ENCODE measurements around the gene MGMT. TPM values are rescaled to one million over a fixed set of nuclear protein-coding genes. Genes with fewer than 3 reads are reported as not detected.

MGMT gene
- total and polyA plus RNA-seq, 9 of the 15 experiments (the other 6 are each of a cell fraction or from before 2014, with no cell fraction given): 0.03 to 0.29 (median 0.11) TPM; not detected in 4

DNA sequence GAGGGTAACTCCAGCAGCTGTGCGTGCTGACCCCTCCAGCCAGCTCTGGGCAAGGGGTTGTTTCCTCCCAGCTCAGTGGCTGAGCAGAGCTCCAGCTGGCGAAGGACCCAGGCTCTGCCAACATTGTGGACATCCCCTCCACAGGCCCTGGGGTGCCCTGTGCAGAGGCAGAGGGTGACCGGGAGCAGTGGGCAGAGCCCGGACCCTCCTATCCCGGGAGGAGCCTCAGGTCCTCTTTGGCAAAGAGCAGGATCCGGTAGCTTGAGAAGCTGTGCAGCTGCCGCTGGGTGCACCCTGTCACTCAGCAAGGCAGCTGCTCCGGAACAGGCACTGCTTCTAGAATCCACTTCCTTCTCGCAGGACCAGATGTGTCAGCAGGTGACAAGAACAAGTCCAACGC, 321.2 kb downstream of the MGMT start:
- Histone ChIP-seq H3K4me2 (ENCODE audit: insufficient read depth, low read length) (no peak overlapping the region), H3K9me1 (ENCODE audit: control insufficient read depth, insufficient read depth, low read length) (no peaks in the 10 kb centered on the region), H3K9me3 (replicated peaks; ENCODE audit: control insufficient read depth, insufficient read depth, low read depth, low read length) (no peaks in the 10 kb centered on the region), H3K79me2 (ENCODE audit: control insufficient read depth, insufficient read depth, low read length) (no peaks in the 10 kb centered on the region), H3K4me1 (replicated peaks in 1 of 2; ENCODE audit: control insufficient read depth in 2 of 2, insufficient read depth in 2 of 2, low read length in 2 of 2) (no peaks in the 10 kb centered on the region), H2AFZ (ENCODE audit: low read depth, low read length) (no peak overlapping the region), H3K4me3 (no peak overlapping the region), H3K27ac (ENCODE audit: extremely low read depth, low read depth, low read length) (no peak overlapping the region), H3K9ac (ENCODE audit: insufficient read depth in 1 of 2, low read depth in 2 of 2, low read length in 2 of 2) (no peak overlapping the region), H4K20me1 (replicated peaks; ENCODE audit: control insufficient read depth, insufficient read depth, low read length) (no peaks in the 10 kb centered on the region), H3K27me3 (ENCODE audit: control insufficient read depth in 2 of 2, insufficient read depth in 2 of 2, low read length in 2 of 2) (peaks cover 4 to 22% of the 10 kb centered on the region in 2 experiments; a peak in 4 of 5 replicates), H3K36me3 (ENCODE audit: control insufficient read depth, insufficient read depth, low read length) (no peaks in the 10 kb centered on the region)
- ATAC-seq: no peak
- intact Hi-C loops (cut with micrococcal nuclease): no loop called here
- DNase-seq (ENCODE audit: extremely low read depth in 1 of 4, low spot score in 3 of 4): no peak
- POLR2A ChIA-PET: interaction anchor here (0.6 kb wide), 1 partner anchor 178 kb away, joined by 3 read pairs; no protein-coding TSS in a partner anchor
- in situ Hi-C loops (cut with MboI): no loop called here
- CTCF ChIA-PET (ENCODE audit: low intra/inter-chr PET ratio): no interaction called here
- 0% methylated on average over 9 of the region's 10 CpGs for WGBS (ENCODE audit: insufficient coverage, low coverage, missing lambda C conversion rate)
- FAIRE-seq: no peak
- no TSS peak for BruUV-seq (replicated peaks)
- TF ChIP-seq, protein P1, sequence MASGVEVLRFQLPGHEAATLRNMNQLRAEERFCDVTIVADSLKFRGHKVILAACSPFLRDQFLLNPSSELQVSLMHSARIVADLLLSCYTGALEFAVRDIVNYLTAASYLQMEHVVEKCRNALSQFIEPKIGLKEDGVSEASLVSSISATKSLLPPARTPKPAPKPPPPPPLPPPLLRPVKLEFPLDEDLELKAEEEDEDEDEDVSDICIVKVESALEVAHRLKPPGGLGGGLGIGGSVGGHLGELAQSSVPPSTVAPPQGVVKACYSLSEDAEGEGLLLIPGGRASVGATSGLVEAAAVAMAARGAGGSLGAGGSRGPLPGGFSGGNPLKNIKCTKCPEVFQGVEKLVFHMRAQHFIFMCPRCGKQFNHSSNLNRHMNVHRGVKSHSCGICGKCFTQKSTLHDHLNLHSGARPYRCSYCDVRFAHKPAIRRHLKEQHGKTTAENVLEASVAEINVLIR (CRISPR knock-in tag; IDR thresholded peaks at IDR 0.05): no peak

DNA sequence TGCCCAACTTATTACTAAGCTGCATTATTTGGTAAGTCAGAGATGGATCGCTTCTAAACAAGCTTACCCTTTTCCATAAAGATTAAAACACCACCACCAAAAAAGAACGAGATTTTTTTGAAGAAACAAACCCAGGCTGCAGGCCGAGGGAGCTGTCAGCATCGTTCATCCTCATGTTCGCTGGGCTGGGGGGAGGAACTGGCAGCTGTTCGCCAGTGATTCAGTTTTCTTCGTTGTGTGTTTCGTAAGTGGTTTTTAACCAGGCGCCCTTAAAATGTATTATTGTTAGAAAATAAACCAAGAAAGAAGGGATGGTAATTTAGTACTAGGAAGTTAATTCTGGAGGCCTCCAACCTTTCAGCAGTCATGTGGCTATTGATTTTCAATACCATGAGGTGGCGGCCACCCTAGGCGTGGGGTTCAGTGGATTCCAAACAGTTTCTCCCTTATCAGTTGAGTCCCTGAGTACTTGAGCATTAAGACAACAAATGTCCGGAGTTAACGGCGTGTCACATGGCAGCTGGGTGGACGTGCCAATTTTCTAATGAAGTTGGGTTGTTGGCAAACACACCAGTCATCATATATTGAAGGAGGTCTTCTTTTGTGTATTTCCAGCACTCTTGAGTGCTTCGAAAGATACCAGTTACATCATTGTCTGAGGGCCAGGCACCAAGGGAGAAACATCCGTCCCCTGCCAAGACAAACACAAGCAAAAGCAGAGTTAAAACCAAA, 323.8 kb downstream of the MGMT start:
- Histone ChIP-seq H3K36me3 (ENCODE audit: control insufficient read depth, insufficient read depth, low read length) (no peaks in the 10 kb centered on the region), H3K4me3 (no peak overlapping the region), H3K9ac (ENCODE audit: insufficient read depth in 1 of 2, low read depth in 2 of 2, low read length in 2 of 2) (no peak overlapping the region), H3K4me1 (replicated peaks in 1 of 2; ENCODE audit: control insufficient read depth in 2 of 2, insufficient read depth in 2 of 2, low read length in 2 of 2) (no peaks in the 10 kb centered on the region), H3K4me2 (ENCODE audit: insufficient read depth, low read length) (no peak overlapping the region), H3K9me1 (ENCODE audit: control insufficient read depth, insufficient read depth, low read length) (no peaks in the 10 kb centered on the region), H3K27me3 (ENCODE audit: control insufficient read depth in 2 of 2, insufficient read depth in 2 of 2, low read length in 2 of 2) (peaks cover 4 to 29% of the 10 kb centered on the region in 2 experiments; a peak in 4 of 5 replicates), H3K27ac (ENCODE audit: extremely low read depth, low read depth, low read length) (no peak overlapping the region), H3K9me3 (replicated peaks; ENCODE audit: control insufficient read depth, insufficient read depth, low read depth, low read length) (no peaks in the 10 kb centered on the region), H3K79me2 (ENCODE audit: control insufficient read depth, insufficient read depth, low read length) (no peaks in the 10 kb centered on the region), H4K20me1 (replicated peaks; ENCODE audit: control insufficient read depth, insufficient read depth, low read length) (no peaks in the 10 kb centered on the region), H2AFZ (ENCODE audit: low read depth, low read length) (no peak overlapping the region)
- ChIA-PET POLR2A (no interaction called here), CTCF (ENCODE audit: low intra/inter-chr PET ratio) (no interaction called here)
- intact Hi-C loops (cut with micrococcal nuclease) (no loop called here), in situ Hi-C loops (cut with MboI) (no loop called here)
- DNase-seq (ENCODE audit: extremely low read depth in 1 of 4, low spot score in 3 of 4) (no peak), FAIRE-seq (no peak), ATAC-seq (no peak)
- TF ChIP-seq RFX7 (CRISPR knock-in tag; IDR thresholded peaks at IDR 0.05) (no peak), POU5F1 (IDR thresholded peaks at IDR 0.05; ENCODE audit: borderline replicate concordance, low read depth, low read length, partially characterized antibody) (no peak), ZNF707 (CRISPR knock-in tag; conservative IDR thresholded peaks at IDR 0.05) (no peak), ARNT (IDR thresholded peaks at IDR 0.05) (no peak), STAT5B (CRISPR knock-in tag; IDR thresholded peaks at IDR 0.05) (no peak)
- WGBS (ENCODE audit: insufficient coverage, low coverage, missing lambda C conversion rate): under 1% methylated on average over 15 of the region's 17 CpGs
- no TSS peak for BruUV-seq (replicated peaks)

Data from K562 (cell line).